B cell (primary cell): ENCODE results near the gene STUM. TPM values are rescaled to one million over a fixed set of nuclear protein-coding genes. Genes with fewer than 3 reads are reported as not detected.
A peak's percentile ranks its signal among the peaks of the same experiment; 100 is the strongest.

ENCODE experiments used
- ATAC-seq: fragments of 200-7000 bp; cut with Tn5 transposase; one replicate; pipeline ENCODE4 v1.10.0; 2021; ENCODE audit warnings: low read depth, mild to moderate bottlenecking, moderate number of reproducible peaks, moderate library complexity
- CTCF ChIA-PET: fragments of 350-600 bp; sonication (Branson Sonifier 250); formaldehyde crosslinking; loops from one replicate; lab custom pipeline; 2021; ENCODE audit warnings: antibody characterized with exemption, inconsistent platforms; lab: Charles Lee
- POLR2A ChIA-PET: fragments of 350-600 bp; sonication (Branson Sonifier 250); formaldehyde crosslinking; loops from one replicate; lab custom pipeline; 2021; ENCODE audit warnings: antibody characterized with exemption; lab: Charles Lee
- DNase-seq: peaks from one replicate; pipeline ENCODE4 v3.0.0; 2013
- H2AFZ ChIP-seq: 2 replicates; pipeline ENCODE4 v1.6.1; 2012; ENCODE audit warnings: mild to moderate bottlenecking, low read depth, low read length; ENCODE audit not compliant: insufficient read depth, poor library complexity, severe bottlenecking
- H3K27ac ChIP-seq, 2 donors: 1 replicate in 1 of 2; 2 replicates in 1 of 2; pipeline ENCODE4 v1.5.1; 2012 to 2013; ENCODE audit warnings: low read length in 2 of 2, mild to moderate bottlenecking in 2 of 2, moderate library complexity in 1 of 2
- H3K27me3 ChIP-seq, 4 experiments: fragments of 200-600 bp in 1 of 4; sonication (generic) in 1 of 4; replicated peaks in 1 of 4; 1 replicate in 2 of 4; 2 replicates in 2 of 4; pipeline versions ENCODE4 v1.6.1 to v1.7.0; 2013 to 2016; ENCODE audit warnings: low read length in 3 of 4, mild to moderate bottlenecking in 2 of 4, mixed read lengths in 1 of 4, moderate library complexity in 1 of 4; ENCODE audit not compliant: insufficient read depth in 4 of 4, control insufficient read depth in 3 of 4; ENCODE audit errors: control extremely low read depth in 1 of 4
- H3K36me3 ChIP-seq, 2 experiments: replicated peaks in 1 of 2; 1 replicate in 1 of 2; 2 replicates in 1 of 2; pipeline versions ENCODE4 v1.6.1 to v1.7.1; 2013; ENCODE audit warnings: low read length in 1 of 2; ENCODE audit not compliant: insufficient read depth in 2 of 2, control insufficient read depth in 1 of 2; ENCODE audit errors: control extremely low read depth in 1 of 2, extremely low read depth in 1 of 2
- H3K4me1 ChIP-seq, 2 donors: fragments of 200-600 bp in 1 of 2; sonication (generic) in 1 of 2; 1 replicate in 1 of 2; 2 replicates in 1 of 2; pipeline versions ENCODE4 v1.5.1 to v1.6.1; 2013 to 2017; ENCODE audit warnings: low read length in 2 of 2; ENCODE audit not compliant: control insufficient read depth in 2 of 2, insufficient read depth in 2 of 2
- H3K4me2 ChIP-seq: replicated peaks from 2 replicates; pipeline ENCODE3; 2012; ENCODE audit warnings: mild to moderate bottlenecking, low read depth, low read length; ENCODE audit not compliant: poor library complexity, severe bottlenecking
- H3K4me3 ChIP-seq, 5 experiments: fragments of 200-600 bp in 1 of 5; sonication (generic) in 1 of 5; 1 replicate in 3 of 5; 2 replicates in 2 of 5; pipeline versions ENCODE4 v1.5.1 to v1.7.0; 2011 to 2016; ENCODE audit warnings: low read length in 4 of 5, mild to moderate bottlenecking in 4 of 5, low read depth in 2 of 5, control low read depth in 1 of 5, moderate library complexity in 1 of 5; ENCODE audit not compliant: insufficient read depth in 1 of 5; ENCODE audit errors: control extremely low read depth in 1 of 5, extremely low read depth in 1 of 5
- H3K79me2 ChIP-seq: fragments of 200-600 bp; sonication (generic); one replicate; pipeline ENCODE4 v1.6.0; 2016; ENCODE audit warnings: low read length; ENCODE audit not compliant: control insufficient read depth, insufficient read depth
- H3K9ac ChIP-seq: fragments of 200-600 bp; sonication (generic); 2 replicates; pipeline ENCODE4 v1.6.1; 2017; ENCODE audit warnings: mild to moderate bottlenecking, low read length, moderate library complexity
- H3K9me3 ChIP-seq, 3 donors: one replicate each; pipeline versions ENCODE4 v1.6.1 to v1.7.1; 2013; ENCODE audit warnings: low read length in 2 of 3; ENCODE audit not compliant: control insufficient read depth in 2 of 3, insufficient read depth in 1 of 3; ENCODE audit errors: control extremely low read depth in 1 of 3
- H4K20me1 ChIP-seq: 2 replicates; pipeline ENCODE4 v1.6.0; 2012; ENCODE audit warnings: mild to moderate bottlenecking, low read length; ENCODE audit not compliant: insufficient read depth, control insufficient read depth, poor library complexity, severe bottlenecking
- H3K27ac Mint-ChIP-seq: one replicate; pipeline ENCODE4 v1.8.0; 2021; ENCODE audit warnings: mixed read lengths
- H3K27me3 Mint-ChIP-seq: one replicate; pipeline ENCODE4 v1.8.0; 2021; ENCODE audit warnings: mixed read lengths
- H3K4me1 Mint-ChIP-seq: one replicate; pipeline ENCODE4 v1.8.0; 2021; ENCODE audit warnings: mixed read lengths
- H3K4me3 Mint-ChIP-seq: one replicate; pipeline ENCODE4 v1.8.0; 2021; ENCODE audit warnings: mixed read lengths
- H3K9me3 Mint-ChIP-seq: one replicate; pipeline ENCODE4 v1.8.0; 2022; ENCODE audit warnings: mixed read lengths; ENCODE audit not compliant: insufficient read depth
- EZH2 ChIP-seq: IDR thresholded peaks from 2 replicates; pipeline ENCODE4 v1.6.1; 2012; ENCODE audit warnings: borderline replicate concordance, low read depth, mild to moderate bottlenecking, moderate library complexity, low read length; ENCODE audit not compliant: insufficient read depth, poor library complexity, severe bottlenecking
- WGBS: methylation state at CpG from one replicate; pipeline ENCODE4 v1.1.5; 2013; ENCODE audit warnings: missing lambda C conversion rate; ENCODE audit not compliant: insufficient coverage; 5-methylcytosine and 5-hydroxymethylcytosine counted together
- intact Hi-C: fragments of 100-400 bp; cut with micrococcal nuclease; formaldehyde crosslinking; loops from one replicate; pipeline ENCODE4 v1.10.0; 2022
- polyA plus RNA-seq: library from polyadenylated mRNA; depleted of rRNA; stranded (reverse); fragments of >200 nt; gene quantifications from 2 replicates; pipeline ENCODE4 v1.2.3, GENCODE V29; 2012
- total RNA-seq, 2 donors: library from RNA; stranded (reverse); fragments of 120-200 nt in 1 of 2; gene quantifications; 1 replicate in 1 of 2; 2 replicates in 1 of 2; pipeline versions ENCODE4 v1.2.3 to v1.2.4, GENCODE V29; 2013 to 2022
- TF ChIP-seq, protein P1 (sequence below): fragments of 200-600 bp; IDR thresholded peaks from one replicate; pipeline ENCODE4 v1.8.0; 2022; ENCODE audit warnings: antibody characterized with exemption, mild to moderate bottlenecking

Gene STUM
- total and polyA plus RNA-seq, 2 donors (not counting 1 experiment from before 2014, with no cell fraction given): 0.12 to 0.69 TPM

DNA sequence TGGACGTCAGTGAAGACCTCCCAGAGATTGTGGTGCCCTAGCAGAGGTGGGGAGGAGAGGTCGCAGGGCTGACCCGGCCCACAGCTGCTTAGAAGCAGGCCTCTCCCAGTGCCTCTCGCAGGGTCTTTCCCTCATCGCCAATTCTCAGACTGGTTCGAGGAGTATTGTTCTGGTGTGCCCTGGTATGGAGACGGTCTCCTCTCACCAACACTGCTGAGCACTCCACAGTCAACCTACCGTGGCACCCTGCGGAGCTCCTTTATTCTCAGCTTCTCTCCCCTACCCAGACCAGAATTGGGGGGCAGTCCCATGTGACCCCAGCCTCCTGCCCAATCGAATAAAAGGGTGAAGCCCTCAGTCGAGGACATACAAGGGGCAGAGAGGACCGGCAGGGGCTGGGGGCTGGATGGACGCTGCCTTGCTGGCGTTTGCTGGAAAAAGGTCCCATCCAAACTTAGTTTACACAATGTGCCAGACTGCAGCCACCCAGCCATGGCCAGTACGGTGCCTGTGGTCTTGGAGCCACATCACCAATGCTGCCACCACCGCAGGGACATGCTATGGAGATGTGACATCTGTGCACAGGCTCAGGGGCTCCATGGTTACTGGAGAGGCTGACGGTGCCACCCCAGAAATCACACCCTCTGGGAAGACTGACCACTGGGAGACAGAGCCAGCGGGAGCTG, 80.8 kb downstream of the STUM start:
- Histone ChIP-seq H3K27me3 (no peaks in the 10 kb centered on the region), H3K9ac (no peak overlapping the region), H3K4me1 (peaks cover 47 to 49% of the 10 kb centered on the region in 2 donors), H2AFZ (no peak overlapping the region), H3K79me2 (no peaks in the 10 kb centered on the region), H3K4me3 (no peak overlapping the region), H3K27ac (no peak overlapping the region), H3K9me3 (peaks cover 0 to 12% (median 4%) of the 10 kb centered on the region in 3 donors), H3K4me2 (no peak overlapping the region), H3K36me3 (peaks cover 0 to 16% of the 10 kb centered on the region in 2 experiments), H4K20me1 (no peaks in the 10 kb centered on the region)
- POLR2A ChIA-PET: no interaction called here
- intact Hi-C loops: no loop called here
- Mint-ChIP-seq H3K4me1 (peaks cover 64% of the 10 kb centered on the region), H3K4me3 (no peak overlapping the region), H3K27me3 (no peaks in the 10 kb centered on the region), H3K9me3 (no peaks in the 10 kb centered on the region), H3K27ac (no peak overlapping the region)
- WGBS: 97% methylated on average over 18 of the region's 18 CpGs
- no peak for TF ChIP-seq EZH2
- TF ChIP-seq, protein P1, sequence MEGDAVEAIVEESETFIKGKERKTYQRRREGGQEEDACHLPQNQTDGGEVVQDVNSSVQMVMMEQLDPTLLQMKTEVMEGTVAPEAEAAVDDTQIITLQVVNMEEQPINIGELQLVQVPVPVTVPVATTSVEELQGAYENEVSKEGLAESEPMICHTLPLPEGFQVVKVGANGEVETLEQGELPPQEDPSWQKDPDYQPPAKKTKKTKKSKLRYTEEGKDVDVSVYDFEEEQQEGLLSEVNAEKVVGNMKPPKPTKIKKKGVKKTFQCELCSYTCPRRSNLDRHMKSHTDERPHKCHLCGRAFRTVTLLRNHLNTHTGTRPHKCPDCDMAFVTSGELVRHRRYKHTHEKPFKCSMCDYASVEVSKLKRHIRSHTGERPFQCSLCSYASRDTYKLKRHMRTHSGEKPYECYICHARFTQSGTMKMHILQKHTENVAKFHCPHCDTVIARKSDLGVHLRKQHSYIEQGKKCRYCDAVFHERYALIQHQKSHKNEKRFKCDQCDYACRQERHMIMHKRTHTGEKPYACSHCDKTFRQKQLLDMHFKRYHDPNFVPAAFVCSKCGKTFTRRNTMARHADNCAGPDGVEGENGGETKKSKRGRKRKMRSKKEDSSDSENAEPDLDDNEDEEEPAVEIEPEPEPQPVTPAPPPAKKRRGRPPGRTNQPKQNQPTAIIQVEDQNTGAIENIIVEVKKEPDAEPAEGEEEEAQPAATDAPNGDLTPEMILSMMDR: no peak
- ATAC-seq (no peak), DNase-seq (no peak)
- CTCF ChIA-PET: interaction anchor here (1.0 to 16.3 kb wide), 6 partner anchors 8 to 197 kb away, joined by 3 to 278 read pairs (median 4); no protein-coding TSS in a partner anchor

GRCh38 chr1:226629896-226630550, 81.5 kb downstream of the STUM start:
- intact Hi-C loops: loop anchor here (5.0 kb wide), 1 partner anchor 1107 kb away; the partner anchor contains the start of genes JMJD4 and SNAP47
- H3K4me3 Mint-ChIP-seq: no peak overlapping the region

More at GRCh38 chr1:226629896-226630550, 81.5 kb downstream of the STUM start:
- Mint-ChIP-seq H3K27ac (peak overlapping the region; percentile 41), H3K4me1 (peaks cover 66% of the 10 kb centered on the region), H3K27me3 (no peaks in the 10 kb centered on the region), H3K9me3 (no peaks in the 10 kb centered on the region)
- no peak overlapping the region for H2AFZ ChIP-seq
- H4K20me1 ChIP-seq: no peaks in the 10 kb centered on the region
- H3K27me3 ChIP-seq: no peaks in the 10 kb centered on the region
- CTCF ChIA-PET: interaction anchor here (1.0 to 16.3 kb wide), 6 partner anchors 8 to 196 kb away, joined by 3 to 278 read pairs (median 4); no protein-coding TSS in a partner anchor
- H3K9me3 ChIP-seq: peaks cover 0 to 12% (median 4%) of the 10 kb centered on the region in 3 donors
- no peaks in the 10 kb centered on the region for H3K79me2 ChIP-seq
- DNase-seq (no peak), ATAC-seq (no peak)
- no peak overlapping the region for H3K4me2 ChIP-seq
- H3K27ac ChIP-seq: no peak overlapping the region
- H3K4me3 ChIP-seq: no peak overlapping the region
- 97% methylated on average over 3 of the region's 6 CpGs for WGBS
- POLR2A ChIA-PET: no interaction called here
- TF ChIP-seq, protein P1: no peak
- TF ChIP-seq EZH2: no peak
- peaks cover 0 to 22% of the 10 kb centered on the region in 2 experiments for H3K36me3 ChIP-seq
- peaks cover 54 to 56% of the 10 kb centered on the region in 2 donors for H3K4me1 ChIP-seq
- H3K9ac ChIP-seq: no peak overlapping the region
